Measurements from ENCODE around the gene PPP1R1B. TPM values are rescaled to one million over a fixed set of nuclear protein-coding genes. Genes with fewer than 3 reads are reported as not detected.

The PPP1R1B gene
- total RNA-seq, 1 experiment from 2014 or later = not detected

GRCh38 chr17:39596543-39597267 is 30.0 kb upstream of the PPP1R1B start:
- DNase-seq = no peak
- Histone ChIP-seq H3K4me2 (no peak overlapping the region), H3K4me3 (no peak overlapping the region), H3F3A (ENCODE audit: insufficient read depth, low read depth) (no peaks in the 10 kb centered on the region), H3K9me2 (ENCODE audit: insufficient read depth) (no peaks in the 10 kb centered on the region), H3K27me3 (ENCODE audit: insufficient read depth, low read depth) (peaks cover 82% of the 10 kb centered on the region), H3K79me2 (ENCODE audit: low read depth) (no peaks in the 10 kb centered on the region), H3K9me3 (ENCODE audit: insufficient read depth, low read depth) (no peaks in the 10 kb centered on the region), H2AFZ (no peak overlapping the region), H3K36me3 (ENCODE audit: low read depth) (no peaks in the 10 kb centered on the region), H4K20me1 (ENCODE audit: insufficient read depth) (no peaks in the 10 kb centered on the region), H3K27ac (no peak overlapping the region), H3K4me1 (replicated peaks; ENCODE audit: insufficient read depth) (no peaks in the 10 kb centered on the region)
- intact Hi-C loops (cut with micrococcal nuclease; ENCODE audit: unreplicated experiment) = no loop called here
- ChIA-PET POLR2A (ENCODE audit: unreplicated experiment) (no interaction called here), CTCF (no interaction called here)
- no TSS peak for BruUV-seq (replicated peaks)
- TF ChIP-seq EZH2 (IDR thresholded peaks at IDR 0.05; ENCODE audit: low read depth) (no peak), CTCF (conservative IDR thresholded peaks at IDR 0.05) (no peak)

DNA sequence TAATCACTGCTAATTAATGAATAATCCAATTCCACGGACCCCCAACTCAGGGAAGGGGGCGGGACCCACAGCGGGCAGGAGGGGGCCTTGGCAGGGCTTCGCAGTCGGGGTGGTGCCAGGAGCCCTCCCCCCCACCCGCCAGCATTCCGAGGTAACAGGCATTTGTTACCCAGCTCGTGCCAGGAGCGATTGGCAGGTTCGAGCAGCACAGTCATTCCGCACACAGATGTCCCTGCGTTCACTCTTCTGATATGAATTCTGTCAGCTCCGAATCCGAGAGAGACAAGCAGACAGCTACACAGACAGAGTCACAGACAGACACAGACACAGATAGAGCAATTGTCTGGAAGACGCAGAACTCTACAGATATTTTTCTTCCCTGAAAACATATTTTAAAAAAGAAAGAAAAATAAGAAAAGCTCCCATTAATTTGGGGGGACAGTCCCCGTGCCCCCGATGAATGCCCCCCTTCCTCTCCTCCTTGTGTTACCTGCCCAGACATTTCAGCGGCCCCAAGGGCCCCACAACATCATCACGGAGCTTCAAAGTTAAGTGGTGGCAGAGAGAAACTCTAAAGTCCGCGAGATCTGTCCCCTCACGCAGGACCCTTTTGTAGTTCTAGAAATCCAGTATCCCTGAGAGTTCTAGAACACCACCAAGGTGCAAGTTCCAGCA is 29.2 kb upstream of the PPP1R1B start:
- TF ChIP-seq EZH2 (IDR thresholded peaks at IDR 0.05; ENCODE audit: low read depth) (no peak), CTCF (conservative IDR thresholded peaks at IDR 0.05) (no peak)
- Histone ChIP-seq H3K36me3 (ENCODE audit: low read depth) (no peaks in the 10 kb centered on the region), H4K20me1 (ENCODE audit: insufficient read depth) (no peaks in the 10 kb centered on the region), H3K79me2 (ENCODE audit: low read depth) (no peaks in the 10 kb centered on the region), H3K4me2 (no peak overlapping the region), H3K4me1 (replicated peaks; ENCODE audit: insufficient read depth) (no peaks in the 10 kb centered on the region), H3K27me3 (ENCODE audit: insufficient read depth, low read depth) (peaks cover 90% of the 10 kb centered on the region), H3K9me3 (ENCODE audit: insufficient read depth, low read depth) (no peaks in the 10 kb centered on the region), H3K4me3 (no peak overlapping the region), H3K27ac (no peak overlapping the region), H3K9me2 (ENCODE audit: insufficient read depth) (no peaks in the 10 kb centered on the region), H3F3A (ENCODE audit: insufficient read depth, low read depth) (no peaks in the 10 kb centered on the region), H2AFZ (no peak overlapping the region)
- ChIA-PET CTCF (no interaction called here), POLR2A (ENCODE audit: unreplicated experiment) (no interaction called here)
- no TSS peak for BruUV-seq (replicated peaks)
- intact Hi-C loops (cut with micrococcal nuclease; ENCODE audit: unreplicated experiment) = no loop called here
- no peak for DNase-seq

GRCh38 chr17:39598047-39598481 is 28.7 kb upstream of the PPP1R1B start:
- BruUV-seq (replicated peaks) = no TSS peak
- no peak for DNase-seq
- no peak overlapping the region for H3K4me3 ChIP-seq
- no peaks in the 10 kb centered on the region for H3K36me3 ChIP-seq (ENCODE audit: low read depth)
- H3K27me3 ChIP-seq (ENCODE audit: insufficient read depth, low read depth) = peaks cover 96% of the 10 kb centered on the region
- no peak overlapping the region for H3K27ac ChIP-seq
- no peak overlapping the region for H2AFZ ChIP-seq
- H3K9me2 ChIP-seq (ENCODE audit: insufficient read depth) = no peaks in the 10 kb centered on the region
- H3K4me1 ChIP-seq (replicated peaks; ENCODE audit: insufficient read depth) = no peaks in the 10 kb centered on the region
- CTCF ChIA-PET = no interaction called here
- no peaks in the 10 kb centered on the region for H3K79me2 ChIP-seq (ENCODE audit: low read depth)
- no peaks in the 10 kb centered on the region for H3F3A ChIP-seq (ENCODE audit: insufficient read depth, low read depth)
- TF ChIP-seq EZH2 (IDR thresholded peaks at IDR 0.05; ENCODE audit: low read depth) (no peak), CTCF (conservative IDR thresholded peaks at IDR 0.05) (no peak)
- no peaks in the 10 kb centered on the region for H4K20me1 ChIP-seq (ENCODE audit: insufficient read depth)
- intact Hi-C loops (cut with micrococcal nuclease; ENCODE audit: unreplicated experiment) = no loop called here
- POLR2A ChIA-PET (ENCODE audit: unreplicated experiment) = no interaction called here
- H3K9me3 ChIP-seq (ENCODE audit: insufficient read depth, low read depth) = no peaks in the 10 kb centered on the region
- no peak overlapping the region for H3K4me2 ChIP-seq

Data from PC-9 (cell line).